Endothelial cell of umbilical vein (primary cell): ENCODE data around the gene FLNB. TPM values are rescaled to one million over a fixed set of nuclear protein-coding genes. Genes with fewer than 3 reads are reported as not detected.
A peak's percentile ranks its signal among the peaks of the same experiment; 100 is the strongest.

Experiments
- Bru-seq: library from RNA; stranded (reverse); fragments of 400-500 nt; gene quantifications from one replicate; lab custom pipeline; 2021; lab: Mats Ljungman, UMichigan
- BruChase-seq, 2 experiments: library from RNA; stranded (reverse); fragments of 400-500 nt; gene quantifications; one replicate each; lab custom pipeline; 2021; lab: Mats Ljungman, UMichigan
- BruUV-seq: library from RNA; stranded (reverse); fragments of 400-500 nt; replicated peaks from 2 replicates; lab custom pipeline; 2021; lab: Mats Ljungman, UMichigan
- CTCF ChIA-PET: fragments of 300-600, 350-600 bp; sonication (Branson Sonifier 250); formaldehyde crosslinking; loops from one replicate; lab custom pipeline; 2021; ENCODE audit warnings: antibody characterized with exemption, inconsistent platforms; lab: Charles Lee
- POLR2A ChIA-PET: fragments of 300-600, 350-600 bp; sonication (Branson Sonifier 250); formaldehyde crosslinking; loops from one replicate; lab custom pipeline; 2021; ENCODE audit warnings: antibody characterized with exemption, inconsistent platforms; lab: Charles Lee
- DNase-seq: peaks from one replicate; pipeline ENCODE4 v3.0.0-alpha.2; 2011; ENCODE audit warnings: low read depth, low spot score
- FAIRE-seq: peaks from 2 replicates; lab custom pipeline; 2011; peaks lifted over from hg19 to GRCh38; lab: Jason Lieb, UNC
- H2AFZ ChIP-seq: 2 replicates; pipeline ENCODE4 v1.6.0; 2012; ENCODE audit warnings: low read depth, low read length, control low read depth, inconsistent platforms
- H3K27ac ChIP-seq: 2 replicates; pipeline ENCODE4 v1.5.1; 2011; ENCODE audit warnings: low read depth, mild to moderate bottlenecking, control low read depth, low read length, moderate library complexity; ENCODE audit not compliant: insufficient read depth
- H3K27me3 ChIP-seq, 2 experiments: 2 replicates each; pipeline versions ENCODE4 v1.6.0 to v1.6.1; 2011; ENCODE audit warnings: low read length in 2 of 2, mixed read lengths in 1 of 2; ENCODE audit not compliant: control insufficient read depth in 2 of 2, insufficient read depth in 2 of 2
- H3K36me3 ChIP-seq, 2 experiments: 2 replicates in 1 of 2; 3 replicates in 1 of 2; pipeline ENCODE4 v1.5.1; 2011; ENCODE audit warnings: low read length in 2 of 2, mild to moderate bottlenecking in 1 of 2, moderate library complexity in 1 of 2; ENCODE audit not compliant: control insufficient read depth in 2 of 2, insufficient read depth in 2 of 2; ENCODE audit errors: extremely low read depth in 1 of 2
- H3K4me1 ChIP-seq: 3 replicates; pipeline ENCODE4 v1.5.1; 2011; ENCODE audit warnings: mild to moderate bottlenecking, low read length; ENCODE audit not compliant: control insufficient read depth, insufficient read depth; ENCODE audit errors: extremely low read depth
- H3K4me2 ChIP-seq: 2 replicates; pipeline ENCODE4 v1.6.1; 2011; ENCODE audit warnings: low read length, control low read depth, mixed read lengths; ENCODE audit not compliant: insufficient read depth
- H3K4me3 ChIP-seq, 3 experiments: fragments of 200-600 bp in 1 of 3; sonication (generic), shearing (Covaris generic) in 1 of 3; replicated peaks in 1 of 3; 2 replicates each; pipeline ENCODE4 v1.5.1; 2011 to 2016; ENCODE audit warnings: control low read depth in 3 of 3, low read length in 3 of 3, mild to moderate bottlenecking in 2 of 3, inconsistent platforms in 1 of 3, low read depth in 1 of 3, moderate library complexity in 1 of 3; ENCODE audit not compliant: insufficient read depth in 1 of 3
- H3K79me2 ChIP-seq: 2 replicates; pipeline ENCODE4 v1.6.0; 2012; ENCODE audit warnings: low read length, inconsistent platforms; ENCODE audit not compliant: control insufficient read depth, insufficient read depth
- H3K9ac ChIP-seq: replicated peaks from 2 replicates; pipeline ENCODE3; 2011; ENCODE audit warnings: low read length, control low read depth; ENCODE audit not compliant: insufficient read depth; ENCODE audit errors: extremely low read depth
- H3K9me1 ChIP-seq: replicated peaks from 3 replicates; pipeline ENCODE4 v1.6.0; 2011; ENCODE audit warnings: mild to moderate bottlenecking, low read length; ENCODE audit not compliant: control insufficient read depth, insufficient read depth; ENCODE audit errors: extremely low read depth
- H3K9me3 ChIP-seq: replicated peaks from 2 replicates; pipeline ENCODE4 v1.5.1; 2012; ENCODE audit warnings: low read length, inconsistent platforms; ENCODE audit not compliant: control insufficient read depth, insufficient read depth
- H4K20me1 ChIP-seq: replicated peaks from 2 replicates; pipeline ENCODE3; 2011; ENCODE audit warnings: mild to moderate bottlenecking, low read length; ENCODE audit not compliant: control insufficient read depth, insufficient read depth; ENCODE audit errors: extremely low read depth
- EZH2 ChIP-seq: IDR thresholded peaks from 2 replicates; pipeline ENCODE4 v1.6.1; 2012; ENCODE audit warnings: borderline replicate concordance, low read depth, mild to moderate bottlenecking, moderate library complexity, low read length, inconsistent platforms; ENCODE audit not compliant: severe bottlenecking
- FOS ChIP-seq: IDR thresholded peaks from 2 replicates; pipeline ENCODE4 v1.6.1; 2011; ENCODE audit warnings: mild to moderate bottlenecking, low read length, moderate library complexity, borderline replicate concordance; ENCODE audit not compliant: insufficient read depth
- GATA2 ChIP-seq: IDR thresholded peaks from 2 replicates; pipeline ENCODE4 v1.7.0; 2011; ENCODE audit warnings: low read depth, mild to moderate bottlenecking, moderate library complexity, mixed read lengths, low read length; ENCODE audit not compliant: insufficient read length, insufficient read depth
- JUN ChIP-seq: IDR thresholded peaks from 2 replicates; pipeline ENCODE4 v1.6.1; 2011; ENCODE audit warnings: borderline replicate concordance, low read depth; ENCODE audit not compliant: insufficient read length, insufficient read depth
- MYC ChIP-seq: IDR thresholded peaks from one replicate; pipeline ENCODE4 v1.6.1; 2011; ENCODE audit warnings: mild to moderate bottlenecking, low read depth, low read length
- POLR2A ChIP-seq: IDR thresholded peaks from 2 replicates; pipeline ENCODE4 v1.6.1; 2012; ENCODE audit warnings: low read depth, mild to moderate bottlenecking, control low read depth, low read length
- POLR2AphosphoS5 ChIP-seq: IDR thresholded peaks from 2 replicates; pipeline ENCODE4 v1.6.1; 2012; ENCODE audit warnings: low read depth, mild to moderate bottlenecking, control low read depth, low read length, moderate library complexity; ENCODE audit not compliant: insufficient read depth
- dilution Hi-C: fragments of 300-500 bp; cut with MboI; formaldehyde crosslinking; loops from one replicate; pipeline ENCODE4 v1.15.0; 2019; ENCODE audit warnings: low sequenced_read_pairs; ENCODE audit not compliant: extremely low pct_ligation_motif_present
- intact Hi-C: fragments of 100-400 bp; cut with micrococcal nuclease; formaldehyde crosslinking; loops from one replicate; pipeline ENCODE4 v1.10.0; 2022
- long read RNA-seq: library from polyadenylated mRNA; stranded (forward); transcript quantifications from one replicate; pipeline ENCODE4 v2.0.0, GENCODE V29; 2021
- polyA minus RNA-seq, 3 experiments: library from RNA; depleted of rRNA, polyadenylated mRNA; stranded (reverse); fragments of >200 nt; gene quantifications; 1 replicate in 1 of 3; 2 replicates in 2 of 3; pipeline ENCODE4 v1.2.3, GENCODE V29; 2011
- polyA plus RNA-seq, 4 experiments: library from polyadenylated mRNA; depleted of rRNA in 3 of 4; stranded (reverse) in 3 of 4; unstranded in 1 of 4; fragments of >200 nt; gene quantifications; 2 replicates each; pipeline versions ENCODE4 v1.2.1 to v1.2.3, GENCODE V29; 2011 to 2012; ENCODE audit warnings: missing spikeins in 1 of 4
- total RNA-seq: library from RNA; stranded (reverse); gene quantifications from 2 replicates; pipeline ENCODE4 v1.2.3, GENCODE V29; 2021
- TF ChIP-seq, protein P1 (sequence below): IDR thresholded peaks from 2 replicates; pipeline ENCODE4 v1.6.1; 2011; ENCODE audit not compliant: insufficient read depth, insufficient read length
- TF ChIP-seq, protein P2 (sequence below), 2 donors: IDR thresholded peaks; 1 replicate in 1 of 2; 2 replicates in 1 of 2; pipeline ENCODE4 v1.5.1; 2011; ENCODE audit warnings: low read length in 2 of 2, mild to moderate bottlenecking in 2 of 2, moderate library complexity in 2 of 2, control low read depth in 1 of 2, inconsistent platforms in 1 of 2, low read depth in 1 of 2; ENCODE audit not compliant: insufficient read depth in 1 of 2; ENCODE audit errors: extremely low read depth in 1 of 2

Gene FLNB, protein sequence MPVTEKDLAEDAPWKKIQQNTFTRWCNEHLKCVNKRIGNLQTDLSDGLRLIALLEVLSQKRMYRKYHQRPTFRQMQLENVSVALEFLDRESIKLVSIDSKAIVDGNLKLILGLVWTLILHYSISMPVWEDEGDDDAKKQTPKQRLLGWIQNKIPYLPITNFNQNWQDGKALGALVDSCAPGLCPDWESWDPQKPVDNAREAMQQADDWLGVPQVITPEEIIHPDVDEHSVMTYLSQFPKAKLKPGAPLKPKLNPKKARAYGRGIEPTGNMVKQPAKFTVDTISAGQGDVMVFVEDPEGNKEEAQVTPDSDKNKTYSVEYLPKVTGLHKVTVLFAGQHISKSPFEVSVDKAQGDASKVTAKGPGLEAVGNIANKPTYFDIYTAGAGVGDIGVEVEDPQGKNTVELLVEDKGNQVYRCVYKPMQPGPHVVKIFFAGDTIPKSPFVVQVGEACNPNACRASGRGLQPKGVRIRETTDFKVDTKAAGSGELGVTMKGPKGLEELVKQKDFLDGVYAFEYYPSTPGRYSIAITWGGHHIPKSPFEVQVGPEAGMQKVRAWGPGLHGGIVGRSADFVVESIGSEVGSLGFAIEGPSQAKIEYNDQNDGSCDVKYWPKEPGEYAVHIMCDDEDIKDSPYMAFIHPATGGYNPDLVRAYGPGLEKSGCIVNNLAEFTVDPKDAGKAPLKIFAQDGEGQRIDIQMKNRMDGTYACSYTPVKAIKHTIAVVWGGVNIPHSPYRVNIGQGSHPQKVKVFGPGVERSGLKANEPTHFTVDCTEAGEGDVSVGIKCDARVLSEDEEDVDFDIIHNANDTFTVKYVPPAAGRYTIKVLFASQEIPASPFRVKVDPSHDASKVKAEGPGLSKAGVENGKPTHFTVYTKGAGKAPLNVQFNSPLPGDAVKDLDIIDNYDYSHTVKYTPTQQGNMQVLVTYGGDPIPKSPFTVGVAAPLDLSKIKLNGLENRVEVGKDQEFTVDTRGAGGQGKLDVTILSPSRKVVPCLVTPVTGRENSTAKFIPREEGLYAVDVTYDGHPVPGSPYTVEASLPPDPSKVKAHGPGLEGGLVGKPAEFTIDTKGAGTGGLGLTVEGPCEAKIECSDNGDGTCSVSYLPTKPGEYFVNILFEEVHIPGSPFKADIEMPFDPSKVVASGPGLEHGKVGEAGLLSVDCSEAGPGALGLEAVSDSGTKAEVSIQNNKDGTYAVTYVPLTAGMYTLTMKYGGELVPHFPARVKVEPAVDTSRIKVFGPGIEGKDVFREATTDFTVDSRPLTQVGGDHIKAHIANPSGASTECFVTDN (N-terminal part only)
- total RNA-seq (595 and 670 TPM in 2 replicates), polyA plus RNA-seq (479 and 516 TPM in 2 replicates), polyA minus RNA-seq (1,506 and 1,741 TPM in 2 replicates), Bru-seq, nascent RNA (percentile 99 among the genes with signal in this experiment), BruChase-seq, experiment 1, labeled RNA remaining after a 6-hour chase (percentile 98 among the genes with signal in this experiment), BruChase-seq, experiment 2, labeled RNA remaining after a 2-hour chase (percentile 97 among the genes with signal in this experiment)
- polyA plus RNA-seq (2011; cell fraction: cytosol; rRNA removed), result 267 and 270 TPM in 2 replicates
- 3,546 and 4,297 TPM in 2 replicates for polyA plus RNA-seq (2011; cell fraction: nucleus; rRNA removed)
- 427 and 466 TPM in 2 replicates for polyA plus RNA-seq (2012)
- polyA minus RNA-seq (2011; cell fraction: cytosol; rRNA and poly(A)+ RNA removed), result 139 TPM
- 3,042 and 3,714 TPM in 2 replicates for polyA minus RNA-seq (2011; cell fraction: nucleus; rRNA and poly(A)+ RNA removed)
- long read RNA-seq, full-length matches to known transcripts, result 83 of 472 reads
- long read RNA-seq, partial matches to known transcripts, result 302 of 472 reads
- long read RNA-seq, other reads (novel, unspliced or antisense), result 87 of 472 reads

DNA sequence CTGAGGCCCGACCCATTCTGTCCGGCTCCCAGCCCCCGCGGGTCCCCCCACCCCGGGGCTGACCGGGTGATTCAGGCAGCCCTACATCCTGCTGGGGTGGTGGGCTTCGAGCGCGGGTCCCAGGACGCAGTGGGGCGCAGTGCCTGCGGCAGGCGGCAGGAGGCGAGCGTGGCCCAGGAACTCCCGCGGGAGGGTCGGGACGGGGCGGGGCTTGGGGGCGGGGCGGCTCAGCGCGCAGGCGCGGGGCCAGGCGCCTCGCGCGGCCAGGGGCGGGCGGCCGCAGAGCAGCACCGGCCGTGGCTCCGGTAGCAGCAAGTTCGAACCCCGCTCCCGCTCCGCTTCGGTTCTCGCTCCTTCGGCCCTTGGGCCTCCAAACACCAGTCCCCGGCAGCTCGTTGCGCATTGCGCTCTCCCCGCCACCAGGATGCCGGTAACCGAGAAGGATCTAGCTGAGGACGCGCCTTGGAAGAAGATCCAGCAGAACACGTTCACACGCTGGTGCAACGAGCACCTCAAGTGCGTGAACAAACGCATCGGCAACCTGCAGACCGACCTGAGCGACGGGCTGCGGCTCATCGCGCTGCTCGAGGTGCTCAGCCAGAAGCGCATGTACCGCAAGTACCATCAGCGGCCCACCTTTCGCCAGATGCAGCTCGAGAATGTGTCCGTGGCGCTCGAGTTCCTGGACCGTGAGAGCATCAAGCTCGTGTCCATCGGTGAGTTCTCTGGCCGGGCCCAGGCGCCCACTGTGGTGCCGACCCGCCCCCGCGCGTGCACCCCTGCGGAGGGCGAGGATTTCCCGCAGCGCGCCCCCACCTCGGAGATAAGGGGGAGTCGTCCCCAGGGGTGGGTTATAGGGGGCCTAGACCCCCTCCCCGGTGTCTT lies at the start of gene FLNB:
TSS of gene FLNB (plus strand) at position 282 of the 885 bp plus-strand sequence. CDS start at position 425, 143 bp downstream.
- H3K36me3 ChIP-seq, result peaks cover 0 to 2% of the 10 kb centered on the region in 2 experiments
- H3K4me3 ChIP-seq, result peak within 1 kb of the TSS; percentile 71 to 93 (median 78)
- H3K79me2 ChIP-seq, result peaks cover 52% of the 10 kb centered on the region
- peak; percentile 37 for FAIRE-seq
- H2AFZ ChIP-seq, result peak within 1 kb of the TSS; percentile 56
- ChIA-PET CTCF (interaction anchor here (0.6 to 3.0 kb wide), 32 partner anchors 9 to 169 kb away, joined by 3 to 26 read pairs (median 4); no protein-coding TSS in a partner anchor), POLR2A (interaction anchor here (0.6 to 1.4 kb wide), 4 partner anchors 41 to 75 kb away, joined by 4 to 8 read pairs (median 4); no protein-coding TSS in a partner anchor)
- H3K9me3 ChIP-seq, result no peaks in the 10 kb centered on the region
- peak within 1 kb of the TSS; percentile 38 for H3K27ac ChIP-seq
- H3K4me2 ChIP-seq, result peak within 1 kb of the TSS; percentile 27
- dilution Hi-C loops, result no loop called here
- peak; percentile 77 for DNase-seq
- H4K20me1 ChIP-seq, result no peaks in the 10 kb centered on the region
- H3K27me3 ChIP-seq, result no peaks in the 10 kb centered on the region
- BruUV-seq, result TSS peak; percentile 66
- no peak for TF ChIP-seq GATA2
- TF ChIP-seq POLR2A, result peak; percentile 98
- TF ChIP-seq, protein P1, sequence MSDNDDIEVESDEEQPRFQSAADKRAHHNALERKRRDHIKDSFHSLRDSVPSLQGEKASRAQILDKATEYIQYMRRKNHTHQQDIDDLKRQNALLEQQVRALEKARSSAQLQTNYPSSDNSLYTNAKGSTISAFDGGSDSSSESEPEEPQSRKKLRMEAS, result no peak
- TF ChIP-seq, protein P2, sequence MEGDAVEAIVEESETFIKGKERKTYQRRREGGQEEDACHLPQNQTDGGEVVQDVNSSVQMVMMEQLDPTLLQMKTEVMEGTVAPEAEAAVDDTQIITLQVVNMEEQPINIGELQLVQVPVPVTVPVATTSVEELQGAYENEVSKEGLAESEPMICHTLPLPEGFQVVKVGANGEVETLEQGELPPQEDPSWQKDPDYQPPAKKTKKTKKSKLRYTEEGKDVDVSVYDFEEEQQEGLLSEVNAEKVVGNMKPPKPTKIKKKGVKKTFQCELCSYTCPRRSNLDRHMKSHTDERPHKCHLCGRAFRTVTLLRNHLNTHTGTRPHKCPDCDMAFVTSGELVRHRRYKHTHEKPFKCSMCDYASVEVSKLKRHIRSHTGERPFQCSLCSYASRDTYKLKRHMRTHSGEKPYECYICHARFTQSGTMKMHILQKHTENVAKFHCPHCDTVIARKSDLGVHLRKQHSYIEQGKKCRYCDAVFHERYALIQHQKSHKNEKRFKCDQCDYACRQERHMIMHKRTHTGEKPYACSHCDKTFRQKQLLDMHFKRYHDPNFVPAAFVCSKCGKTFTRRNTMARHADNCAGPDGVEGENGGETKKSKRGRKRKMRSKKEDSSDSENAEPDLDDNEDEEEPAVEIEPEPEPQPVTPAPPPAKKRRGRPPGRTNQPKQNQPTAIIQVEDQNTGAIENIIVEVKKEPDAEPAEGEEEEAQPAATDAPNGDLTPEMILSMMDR (IDR thresholded peaks at IDR 0.05; ENCODE audit: extremely low read depth in 1 of 2, insufficient read depth in 1 of 2, low read depth in 1 of 2, low read length in 2 of 2), result peak; percentile 54 to 81
- no peak for TF ChIP-seq FOS
- TF ChIP-seq MYC, result no peak
- peak; percentile 99 for TF ChIP-seq POLR2AphosphoS5
- TF ChIP-seq JUN, result no peak
- TF ChIP-seq EZH2, result no peak
- H3K4me1 ChIP-seq, result peaks cover 31% of the 10 kb centered on the region
- intact Hi-C loops, result loop anchor here (1.0 to 5.0 kb wide), 5 partner anchors 39 to 292 kb away; no protein-coding TSS in a partner anchor
- peak within 1 kb of the TSS; percentile 64 for H3K9ac ChIP-seq
- no peaks in the 10 kb centered on the region for H3K9me1 ChIP-seq
